Activated T-cell treated with anti-CD3 and anti-CD28 coated beads for 24 hours (primary cell): Measurements from ENCODE around the gene ACTL10.

ENCODE experiments used
- DNase-seq: peaks from one replicate; pipeline ENCODE4 v3.0.0-alpha.2; 2020; ENCODE audit warnings: low read depth

Gene ACTL10

DNA sequence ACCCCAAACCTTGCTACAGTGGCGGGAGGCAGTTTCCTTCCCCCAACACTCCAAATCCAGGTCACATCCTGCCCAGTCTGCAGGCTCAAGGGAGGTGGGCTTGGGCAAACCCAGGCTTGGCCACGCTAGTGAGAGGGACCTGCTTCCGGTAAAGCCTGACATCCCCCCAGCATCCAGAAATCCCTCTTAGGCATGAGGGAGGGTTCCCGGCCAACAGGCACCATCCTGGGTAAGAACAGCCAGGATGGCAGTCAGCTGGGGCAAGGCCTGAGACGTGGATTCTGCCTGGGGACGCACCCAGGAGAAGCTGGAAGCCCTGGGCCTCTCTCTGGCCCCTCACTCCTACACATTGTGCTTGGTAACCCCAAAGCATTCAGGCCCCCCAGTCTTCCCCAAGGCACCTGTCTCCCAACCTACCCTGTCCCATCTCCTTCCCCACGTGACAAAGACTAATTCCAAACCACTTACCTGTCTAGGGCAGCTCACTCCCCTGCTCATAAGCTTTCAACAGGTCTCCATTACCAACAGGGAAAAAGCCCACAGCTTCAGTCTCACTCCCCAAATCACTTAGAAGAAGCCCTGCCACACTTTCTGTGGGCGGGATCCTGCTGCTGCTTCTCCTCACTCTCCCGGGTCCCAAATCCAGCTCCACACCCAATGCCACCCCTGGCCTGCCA lies 2.5 kb upstream of the ACTL10 start:
- DNase-seq: no peak

DNA sequence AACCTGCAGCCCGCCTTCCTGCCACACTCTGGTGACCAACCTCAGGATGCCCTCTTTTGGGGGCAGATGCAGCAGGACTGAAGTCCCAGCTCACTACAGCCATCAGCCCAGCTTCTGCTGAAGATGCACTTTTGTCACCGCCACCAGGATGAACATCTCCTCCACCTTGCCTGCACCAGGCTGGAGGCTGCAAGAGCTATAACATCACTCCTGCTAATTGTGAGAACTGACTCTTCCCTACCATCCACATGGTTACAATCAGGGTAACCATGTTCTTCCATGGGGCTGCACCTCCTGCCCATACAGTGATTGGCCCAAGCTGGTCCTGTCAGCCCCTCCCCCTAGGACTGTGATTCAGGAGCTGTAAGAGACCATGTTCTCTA lies 2.0 kb upstream of the ACTL10 start:
- DNase-seq: no peak

DNA sequence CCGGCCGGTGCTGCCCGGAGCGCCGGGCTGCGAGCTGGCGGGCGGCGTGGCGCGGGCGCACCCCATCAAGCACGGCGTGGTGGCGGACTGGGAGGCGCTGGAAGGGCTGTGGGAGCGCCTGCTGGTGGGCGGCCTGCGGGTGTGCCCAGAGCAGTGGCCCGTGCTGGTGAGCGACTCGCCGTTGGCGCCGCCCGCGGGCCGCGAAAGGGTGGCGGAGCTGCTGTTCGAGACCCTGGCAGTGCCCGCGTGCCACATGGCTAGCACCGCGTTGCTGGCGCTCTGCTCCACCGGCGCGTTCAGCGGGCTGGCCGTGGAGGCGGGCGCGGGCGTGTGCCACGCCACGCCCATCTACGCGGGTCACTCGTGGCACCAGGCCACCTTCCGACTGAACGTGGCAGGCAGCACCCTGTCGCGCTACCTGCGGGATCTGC lies 517 bp downstream of the ACTL10 start:
- DNase-seq: no peak

DNA sequence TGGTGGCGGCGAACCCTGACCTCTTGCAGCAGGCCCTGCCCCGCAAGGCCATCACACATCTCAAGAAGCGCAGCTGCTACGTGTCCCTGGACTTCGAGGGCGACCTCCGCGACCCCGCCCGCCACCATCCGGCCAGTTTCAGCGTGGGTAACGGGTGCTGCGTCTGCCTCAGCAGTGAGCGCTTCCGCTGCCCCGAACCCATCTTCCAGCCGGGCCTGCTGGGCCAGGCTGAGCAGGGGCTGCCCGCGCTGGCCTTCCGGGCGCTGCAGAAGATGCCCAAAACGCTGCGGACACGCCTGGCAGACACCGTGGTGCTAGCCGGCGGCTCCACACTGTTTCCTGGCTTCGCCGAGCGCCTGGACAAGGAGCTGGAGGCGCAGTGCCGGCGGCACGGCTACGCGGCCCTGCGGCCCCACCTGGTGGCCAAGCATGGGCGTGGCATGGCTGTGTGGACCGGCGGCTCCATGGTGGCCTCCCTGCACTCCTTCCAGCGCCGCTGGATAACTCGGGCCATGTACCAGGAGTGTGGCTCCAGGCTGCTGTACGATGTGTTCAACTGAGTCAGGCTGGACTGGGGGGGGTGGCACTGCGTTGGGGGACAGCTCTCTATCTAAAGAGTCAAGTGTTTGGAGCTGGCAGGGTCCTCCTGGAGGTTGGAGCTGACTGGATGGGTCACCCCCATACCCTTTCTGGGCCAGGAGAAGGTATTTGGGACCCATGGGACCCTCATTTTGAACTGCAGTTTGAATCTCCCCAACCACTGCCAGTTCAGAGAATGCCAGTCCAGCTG lies 1.1 kb downstream of the ACTL10 start:
- peak; percentile 67 for DNase-seq

DNA sequence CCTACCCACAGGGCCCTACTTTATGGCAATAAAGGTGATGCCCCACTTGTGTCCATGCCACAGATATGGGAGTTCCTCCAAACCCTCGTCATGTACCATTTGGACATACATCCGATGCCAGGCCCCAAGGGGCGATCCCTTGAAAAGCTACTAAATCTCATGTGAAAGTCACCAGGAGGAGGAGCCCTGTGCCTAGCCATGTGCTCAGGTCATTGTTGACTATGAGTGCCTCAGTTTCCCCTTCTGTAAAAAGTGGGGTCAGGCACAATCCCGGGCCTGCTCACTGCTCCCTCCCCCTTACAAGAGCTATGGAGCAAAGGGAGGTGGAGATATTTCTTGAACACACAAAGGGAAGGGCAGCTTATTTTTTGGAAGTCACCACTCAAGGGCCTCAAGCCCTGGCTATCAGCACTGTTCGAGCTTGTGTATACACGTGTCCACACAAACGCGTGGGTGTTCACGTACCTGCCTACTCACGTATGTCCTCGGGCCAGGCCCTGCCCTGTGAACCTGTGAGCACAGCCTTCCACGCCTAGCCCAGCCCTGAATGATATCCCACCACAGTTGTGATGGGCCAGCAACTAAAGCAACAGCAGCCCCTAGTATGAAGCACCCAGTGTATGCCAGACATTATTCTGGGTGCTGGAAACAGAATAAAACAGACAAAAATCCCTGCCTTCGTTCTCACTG lies 1.9 kb downstream of the ACTL10 start:
- no peak for DNase-seq

DNA sequence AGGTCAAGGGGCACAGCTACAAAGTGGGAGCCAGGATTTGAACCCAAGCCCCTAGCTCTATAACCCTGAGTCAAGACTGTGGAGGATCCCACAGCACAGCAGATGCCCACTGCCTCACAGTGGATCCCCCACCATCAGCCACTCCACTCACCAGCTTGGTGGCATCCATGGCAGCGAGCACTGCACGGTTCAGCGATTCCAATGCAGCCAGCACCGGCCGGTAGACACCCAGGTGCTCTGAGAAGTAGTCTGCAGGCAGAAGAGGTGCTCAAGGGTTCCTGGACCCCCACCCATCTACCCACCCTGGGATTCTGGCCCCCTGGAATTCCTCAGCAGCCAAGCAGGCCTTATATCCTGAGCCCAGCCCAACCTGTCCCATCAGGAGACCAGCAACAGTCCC lies 2.5 kb downstream of the ACTL10 start:
- no peak for DNase-seq

DNA sequence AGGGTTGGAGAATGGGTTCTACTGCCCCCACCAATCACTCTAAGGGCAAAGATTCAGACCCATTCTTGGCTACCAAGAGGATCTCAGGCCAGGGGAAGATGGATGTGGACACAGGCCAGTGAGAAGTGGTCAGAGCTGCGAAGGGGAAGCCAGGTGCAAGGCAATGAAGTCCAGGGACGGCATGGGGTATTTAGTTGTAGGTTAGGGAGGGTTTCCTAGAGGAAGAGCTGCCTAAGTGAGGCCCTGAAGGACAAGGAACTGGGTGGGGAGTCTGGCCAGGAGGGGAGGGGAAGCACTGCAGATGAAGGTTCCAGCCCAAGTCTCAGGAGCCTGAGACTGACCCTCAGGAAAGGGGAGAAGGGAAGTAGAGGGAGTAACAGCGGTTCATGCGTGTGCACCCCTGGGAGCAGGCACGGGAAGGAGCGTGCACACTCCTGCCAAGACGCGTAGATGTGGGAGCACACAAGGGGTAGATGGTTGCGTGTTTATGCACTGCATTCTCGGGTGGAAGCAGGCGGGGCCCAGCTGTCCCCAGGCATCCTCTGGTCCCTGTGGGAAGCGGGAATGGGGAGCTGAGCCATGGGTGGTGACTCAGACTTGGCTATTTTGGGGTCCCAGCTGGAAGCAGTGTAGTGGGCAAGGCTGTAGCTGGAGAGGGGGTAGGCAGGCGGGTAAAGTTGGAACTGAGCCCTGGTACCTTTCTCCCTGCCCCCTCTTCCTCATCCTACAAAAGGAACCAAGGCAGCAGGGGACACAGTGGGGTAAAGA lies 3.3 kb downstream of the ACTL10 start:
- no peak for DNase-seq

DNA sequence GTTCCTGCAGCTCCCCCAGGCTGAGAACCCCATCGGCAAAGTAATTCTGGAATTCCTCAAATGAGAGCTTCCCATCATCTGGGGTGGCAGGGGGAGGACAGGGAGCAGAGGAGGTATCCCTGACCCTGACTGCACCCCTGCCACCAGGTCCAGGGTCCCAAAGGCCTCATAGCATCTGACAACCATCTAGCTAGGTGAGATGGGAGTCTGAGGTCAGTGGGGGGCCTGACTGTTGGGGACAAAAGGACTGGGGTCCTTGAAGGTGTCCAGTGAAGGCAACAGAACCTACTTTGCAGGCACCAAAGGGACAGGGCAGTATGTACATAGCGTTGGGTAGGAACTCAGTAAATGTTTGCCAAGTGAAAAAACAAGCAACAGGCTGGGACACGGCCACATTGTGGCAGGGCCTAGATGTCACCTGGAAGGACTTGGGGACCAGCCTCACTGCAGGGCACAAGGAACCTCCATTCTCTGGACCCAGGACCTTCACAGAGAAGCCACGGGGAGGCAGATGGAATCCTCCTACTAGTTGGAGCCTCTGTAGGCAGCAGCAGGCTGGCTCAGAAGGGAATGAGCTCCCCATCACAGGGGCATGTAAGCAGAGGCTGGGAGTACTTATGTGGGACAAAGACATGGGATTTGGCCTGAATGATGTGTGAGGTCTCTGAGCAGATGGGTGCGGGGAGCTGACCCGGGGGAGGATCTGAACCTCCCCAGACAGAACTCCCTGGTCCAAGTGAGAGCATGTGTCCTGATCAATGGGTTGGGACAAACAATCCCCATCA lies 4.2 kb downstream of the ACTL10 start:
- DNase-seq: no peak

DNA sequence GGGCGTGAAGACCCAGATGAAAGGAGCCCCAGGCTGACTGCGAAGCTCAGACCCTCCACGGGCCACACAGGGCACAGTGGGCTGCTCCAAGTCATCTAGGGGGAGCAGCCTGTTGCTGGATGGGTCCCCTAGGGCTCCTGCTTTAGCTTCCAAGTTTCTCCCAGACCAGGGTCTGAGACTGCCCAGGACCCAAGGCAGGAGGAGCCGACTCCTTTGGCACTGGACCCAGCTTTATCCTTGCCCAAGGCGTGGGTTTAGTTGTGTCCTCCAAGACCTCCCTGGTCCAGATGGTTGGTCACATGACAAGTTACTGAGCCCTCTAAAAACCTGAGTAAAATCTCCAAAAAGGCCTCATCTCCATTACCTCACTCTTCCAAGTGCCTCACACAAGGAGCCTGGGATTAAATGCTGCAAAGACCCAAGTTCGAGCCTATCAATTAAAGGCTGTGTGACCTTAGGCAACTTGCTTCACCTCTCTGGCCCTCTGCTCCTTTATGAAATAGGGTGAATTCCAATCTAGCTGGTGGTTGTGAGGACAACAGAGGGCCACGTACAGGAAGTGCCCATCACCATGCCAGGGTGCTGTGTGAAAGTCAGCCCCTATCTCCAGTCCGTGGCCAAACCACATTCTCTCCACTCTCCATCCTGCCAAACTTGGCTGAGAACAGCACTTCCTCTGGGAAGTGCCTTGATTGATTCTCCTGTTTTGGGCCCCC lies 5.0 kb downstream of the ACTL10 start:
- no peak for DNase-seq

DNA sequence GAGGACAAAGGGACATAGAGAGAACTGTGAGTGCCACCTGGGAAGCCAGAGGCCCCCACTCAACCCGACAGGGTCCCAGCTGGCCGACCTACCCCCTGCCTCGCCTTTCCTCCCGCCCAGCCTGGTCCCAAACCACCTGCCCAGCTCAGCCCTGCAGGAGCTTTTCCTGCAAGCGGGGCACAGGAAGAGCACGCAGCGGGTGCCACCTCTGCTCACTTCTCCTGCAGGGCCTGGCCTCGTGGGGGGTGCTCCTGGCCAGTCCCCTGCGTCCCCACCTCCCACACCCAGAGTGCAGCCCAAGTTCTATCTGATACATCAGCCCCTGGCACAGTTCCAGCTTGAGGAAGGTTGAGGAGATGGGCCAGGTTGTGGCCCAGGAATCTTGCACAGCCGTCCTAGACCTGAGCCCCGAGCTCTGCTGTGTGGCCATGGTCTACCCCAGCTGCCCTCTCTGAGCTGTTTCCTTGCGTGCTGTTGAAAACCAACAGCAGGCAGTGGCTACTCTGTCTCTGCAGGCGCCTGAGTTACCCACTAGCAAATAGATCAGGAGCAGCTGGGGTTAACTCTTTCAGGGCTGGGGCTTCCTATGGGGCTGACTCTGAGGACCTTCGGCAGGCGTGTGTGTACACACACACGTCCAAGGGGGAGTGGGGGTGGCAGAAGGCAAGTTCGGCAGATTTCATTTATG lies 5.8 kb downstream of the ACTL10 start:
- DNase-seq: no peak

DNA sequence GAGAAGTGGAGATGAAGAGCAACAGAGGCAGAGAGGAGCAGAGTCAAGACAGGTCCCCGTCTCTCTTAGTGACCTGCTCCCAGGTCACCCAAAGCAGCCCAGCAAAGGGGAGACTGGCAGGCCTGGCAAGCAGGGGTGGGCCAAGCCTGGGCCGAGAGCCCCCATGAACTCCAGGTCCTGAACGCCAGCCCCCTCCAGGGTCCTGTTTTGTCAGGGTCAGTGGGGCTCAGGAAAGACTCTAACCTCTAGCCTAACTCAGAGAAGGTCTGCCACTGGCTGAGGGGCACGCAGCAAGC lies 6.3 kb downstream of the ACTL10 start:
- DNase-seq: no peak

DNA sequence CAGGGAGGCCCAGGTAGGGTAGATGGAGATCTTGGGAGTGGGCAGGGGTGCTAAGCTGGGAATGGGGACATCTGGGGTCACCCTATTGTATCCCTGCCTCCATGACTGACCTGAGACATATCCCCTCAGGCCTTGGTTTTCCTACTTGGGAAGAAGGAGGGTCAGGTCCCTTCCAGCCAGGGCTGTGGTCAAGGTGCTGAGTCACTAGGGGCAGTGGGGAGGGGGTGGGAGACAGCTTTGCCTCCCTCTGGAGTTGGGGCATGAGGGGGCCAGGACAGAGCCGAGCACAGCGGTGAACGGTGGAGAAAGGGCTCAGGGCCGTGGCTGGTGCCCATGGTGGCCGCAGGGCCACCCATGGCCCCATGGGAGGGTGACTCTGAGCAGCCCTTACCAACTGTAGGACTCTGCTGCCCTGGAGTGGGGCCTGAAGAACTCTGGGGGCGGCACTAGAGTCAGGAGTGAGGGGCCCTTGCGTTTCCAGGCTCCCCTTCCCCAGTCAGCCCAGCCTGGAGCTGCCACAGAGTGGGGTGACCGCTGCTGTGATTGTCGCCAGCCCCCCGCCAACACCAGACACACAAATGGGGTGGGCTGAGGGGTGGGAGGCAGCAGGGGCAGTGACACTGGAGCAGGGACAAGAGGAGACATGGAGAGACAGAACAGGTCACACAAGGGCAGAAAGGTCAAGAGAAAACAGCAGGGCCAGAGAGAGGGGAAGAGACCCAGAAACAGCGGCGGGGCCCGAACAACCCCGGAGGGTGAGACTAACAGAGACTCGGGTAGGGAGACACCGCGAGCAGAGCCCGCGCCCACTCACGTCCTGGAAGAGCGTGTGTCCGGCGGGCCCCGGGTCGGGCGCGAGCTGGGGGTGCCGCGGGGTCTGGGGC lies 6.9 kb downstream of the ACTL10 start:
- no peak for DNase-seq

DNA sequence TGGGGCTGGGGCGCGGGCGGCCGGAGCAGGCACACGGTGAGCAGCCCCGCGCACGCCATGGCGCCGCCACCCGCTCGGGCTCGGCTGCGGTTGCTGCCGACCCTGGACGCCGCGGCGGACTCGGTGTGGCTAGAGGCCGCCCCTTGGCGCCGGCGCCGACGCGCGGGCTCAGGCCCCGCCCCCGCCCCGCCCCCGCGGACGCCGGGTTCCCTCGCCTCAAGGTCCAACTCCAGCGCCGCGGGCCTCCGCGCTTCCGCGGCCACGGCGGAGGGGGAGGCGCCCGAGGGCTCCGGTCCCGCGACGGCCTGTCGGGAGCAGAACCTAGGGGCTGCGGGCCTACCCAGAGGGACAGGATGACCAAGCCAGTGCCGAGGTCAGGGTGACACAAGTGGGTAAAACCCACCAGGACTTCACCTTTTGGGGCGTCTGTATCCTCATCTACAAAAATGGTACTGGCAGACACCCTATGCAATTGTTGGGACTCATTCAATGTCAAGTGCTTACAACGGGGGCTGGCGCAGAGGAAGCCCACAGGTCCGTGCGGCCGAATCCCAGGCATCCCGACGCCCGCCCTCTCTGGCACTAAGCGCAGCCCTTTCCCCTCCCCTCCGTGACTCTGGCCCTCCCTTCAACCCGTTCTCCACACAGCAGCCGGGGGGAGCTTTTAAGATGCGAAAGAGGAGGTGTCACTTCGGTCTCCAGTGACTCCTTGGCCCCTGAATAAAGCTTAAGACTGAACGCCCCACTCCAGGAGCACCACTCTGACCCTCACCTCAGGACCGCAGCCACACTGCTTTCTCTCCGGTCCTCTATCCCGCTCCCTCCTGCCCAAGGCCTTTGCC lies 7.8 kb downstream of the ACTL10 start, which contains the start of gene NECAB3:
Gene NECAB3 (minus strand): TSS at position 135 of the 842 bp plus-strand sequence. CDS start 76 bp downstream, at position 59.
- no peak for DNase-seq

DNA sequence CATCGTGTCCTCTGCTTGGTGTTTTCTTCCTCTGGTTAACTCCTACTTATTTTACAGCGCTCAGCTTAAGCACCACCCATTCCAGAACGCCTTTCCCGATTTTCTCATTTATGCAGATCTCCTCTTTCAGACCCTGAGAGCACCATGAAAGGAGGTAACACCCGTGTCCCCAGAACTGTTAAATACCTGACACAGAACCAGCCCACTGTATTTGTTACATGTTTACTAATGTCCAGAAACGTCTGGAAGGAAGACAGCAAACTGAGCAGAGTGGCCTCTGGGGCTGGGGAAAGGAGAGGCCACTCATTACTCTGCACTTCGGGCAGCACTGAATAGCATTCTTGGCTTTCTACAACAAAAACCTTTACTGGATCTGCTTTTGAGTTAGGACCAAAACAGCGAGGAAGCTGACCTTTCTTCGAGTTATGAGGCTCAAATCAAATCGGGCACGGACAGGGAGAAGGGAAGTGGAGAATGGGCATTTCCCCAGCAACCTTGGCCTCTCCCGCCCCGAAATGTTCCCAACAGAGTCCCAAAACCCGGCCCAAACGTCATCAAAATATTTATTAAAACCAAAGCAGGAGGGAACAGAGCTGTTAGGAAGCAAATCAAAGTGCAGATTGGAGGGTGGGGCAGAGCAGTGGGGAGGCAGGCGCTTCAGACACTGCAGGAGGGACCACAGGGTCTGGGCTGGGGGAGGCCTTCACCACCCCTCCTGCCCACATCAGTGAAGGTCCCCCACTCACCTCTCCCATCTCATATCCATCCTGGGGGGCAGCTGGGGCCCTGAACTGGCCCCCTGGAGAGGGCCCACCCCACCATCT lies 8.6 kb downstream of the ACTL10 start:
- DNase-seq: no peak

DNA sequence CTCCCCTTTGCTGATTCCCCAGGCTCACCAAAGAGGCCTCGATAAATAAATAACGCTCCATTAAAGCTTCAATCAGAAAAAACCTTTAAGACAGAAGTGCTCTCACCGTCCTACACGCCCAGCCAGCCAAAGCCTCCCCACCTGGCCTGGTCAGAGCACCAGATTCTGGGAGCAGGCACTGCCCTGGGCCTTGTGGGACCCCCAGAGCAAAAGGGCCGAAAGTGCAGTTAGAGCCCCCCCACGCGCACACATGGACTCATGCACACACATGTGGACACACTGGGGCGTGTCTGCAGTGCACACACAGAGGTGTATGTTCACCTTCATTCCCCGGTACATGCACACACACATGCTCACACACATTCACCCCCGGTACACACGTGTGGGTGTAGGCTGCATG lies 9.4 kb downstream of the ACTL10 start:
- no peak for DNase-seq

DNA sequence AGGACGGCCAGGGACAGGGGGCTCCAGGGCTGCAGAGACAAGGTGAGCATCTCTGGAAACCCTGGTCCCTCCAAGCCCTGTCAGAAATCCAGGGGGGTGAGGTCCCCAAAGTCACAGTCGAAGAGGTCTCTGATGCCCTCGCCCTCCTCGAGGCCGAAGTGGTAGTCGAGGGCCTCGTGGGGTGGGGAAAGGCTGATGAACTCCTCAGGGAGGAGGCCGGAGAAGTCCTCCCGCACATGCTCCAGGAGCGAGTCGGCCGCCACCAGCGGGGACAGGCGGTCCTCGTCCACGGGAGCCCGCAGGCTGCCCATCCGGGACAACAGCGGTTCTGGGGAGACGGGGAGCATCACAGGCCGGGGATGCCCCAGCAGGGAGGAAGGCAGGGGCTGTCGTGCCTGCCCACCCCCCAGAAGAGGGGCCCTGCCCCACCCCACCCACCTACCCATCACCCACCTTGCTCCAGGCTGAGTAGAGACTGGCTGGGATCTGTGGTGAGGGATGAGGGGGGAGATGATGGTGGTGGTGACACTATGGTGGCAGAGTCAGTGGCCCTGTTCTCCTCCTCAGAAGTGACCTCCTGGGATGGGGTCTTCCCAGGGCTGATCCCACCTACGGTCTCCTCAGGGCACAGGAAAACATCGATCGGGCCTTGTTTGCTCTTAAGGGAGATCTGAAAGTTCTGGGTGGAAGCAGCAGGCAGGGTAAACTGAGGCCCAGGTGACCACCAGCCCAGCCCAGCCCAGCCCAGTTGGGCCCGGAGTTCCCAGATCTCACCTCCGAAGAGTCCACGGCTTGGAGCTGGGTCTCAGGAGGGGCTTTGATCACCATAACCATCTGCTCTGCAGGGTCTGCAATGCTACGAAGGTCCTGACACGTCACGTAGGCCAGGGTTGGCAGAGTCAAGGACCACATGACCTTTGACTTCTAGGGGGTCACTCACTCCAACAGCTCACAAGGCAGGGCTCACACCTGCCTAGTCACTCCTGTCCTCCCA lies 10.2 kb downstream of the ACTL10 start:
- DNase-seq: no peak
